Measurements from ENCODE around the gene ATG4B.

GRCh38 chr2:241678784-241679540 lies 41.5 kb downstream of the ATG4B start:
- TF ChIP-seq CTCF (IDR thresholded peaks at IDR 0.05; ENCODE audit: insufficient read depth, low read depth, low read length) (no peak), EZH2 (IDR thresholded peaks at IDR 0.05; ENCODE audit: insufficient read depth, low read length) (no peak)
